Heart left ventricle (tissue), 16 donors: ENCODE measurements around the gene ABCB6. TPM values are rescaled to one million over a fixed set of nuclear protein-coding genes. Genes with fewer than 3 reads are reported as not detected.

Experiments used
- ATAC-seq, 4 donors: fragments of 200-7000 bp; cut with Tn5 transposase; one replicate each; pipeline ENCODE4 v1.9.1; 2020 to 2022; ENCODE audit warnings: moderate library complexity in 4 of 4, mild to moderate bottlenecking in 3 of 4, moderate number of reproducible peaks in 1 of 4
- DNase-seq, 5 donors: peaks; one replicate each; pipeline ENCODE4 v3.0.0-alpha.2; 2020
- H3K27ac ChIP-seq, 12 donors: fragments of 200-600 bp; sonication (generic) in 4 of 12; one replicate each; pipeline versions ENCODE4 v1.5.0 to v1.8.0; 2016 to 2022; ENCODE audit warnings: mild to moderate bottlenecking in 2 of 12
- H3K27me3 ChIP-seq, 9 donors: fragments of 200-600 bp; sonication (generic) in 2 of 9; one replicate each; pipeline versions ENCODE4 v1.5.1 to v1.8.0; 2016 to 2022; ENCODE audit warnings: mild to moderate bottlenecking in 3 of 9
- H3K36me3 ChIP-seq, 9 donors: fragments of 200-600 bp; sonication (generic) in 2 of 9; one replicate each; pipeline versions ENCODE4 v1.5.0 to v1.8.0; 2018 to 2022; ENCODE audit warnings: mild to moderate bottlenecking in 2 of 9
- H3K4me1 ChIP-seq, 12 donors: fragments of 200-600 bp; sonication (generic) in 4 of 12; one replicate each; pipeline versions ENCODE4 v1.5.0 to v1.8.0; 2016 to 2022; ENCODE audit warnings: mild to moderate bottlenecking in 3 of 12
- H3K4me3 ChIP-seq, 12 donors: fragments of 200-600 bp; sonication (generic) in 4 of 12; one replicate each; pipeline versions ENCODE4 v1.5.0 to v1.8.0; 2017 to 2022; ENCODE audit warnings: mild to moderate bottlenecking in 9 of 12, moderate library complexity in 4 of 12
- H3K9me3 ChIP-seq, 12 donors: fragments of 200-600 bp; sonication (generic) in 4 of 12; one replicate each; pipeline versions ENCODE4 v1.5.0 to v1.8.0; 2016 to 2022; ENCODE audit warnings: mild to moderate bottlenecking in 1 of 12
- CTCF ChIP-seq, 12 donors: fragments of 200-600 bp; sonication (generic) in 4 of 12; IDR thresholded peaks; one replicate each; pipeline versions ENCODE4 v1.5.0 to v1.8.0; 2018 to 2022; ENCODE audit warnings: antibody characterized with exemption in 12 of 12, mild to moderate bottlenecking in 5 of 12
- POLR2A ChIP-seq, 2 donors: fragments of 450-650 bp; IDR thresholded peaks; one replicate each; pipeline ENCODE4 v1.6.1; 2017; ENCODE audit warnings: antibody characterized with exemption in 2 of 2, mild to moderate bottlenecking in 2 of 2, moderate library complexity in 2 of 2
- WGBS, 4 donors: extraction: QIAGEN DNeasy Blood & Tissue Kit in 2 of 4; methylation state at CpG; one replicate each; pipeline versions ENCODE4 v1.1.5 to v1.1.7; 2013 to 2018; 5-methylcytosine and 5-hydroxymethylcytosine counted together
- intact Hi-C, 10 donors: fragments of 100-400 bp; cut with DNase I; formaldehyde crosslinking; loops; one replicate each; pipeline versions ENCODE4 v1.11.1 to v1.14.2; 2022
- polyA plus RNA-seq, 2 donors: library from polyadenylated mRNA; stranded (reverse); fragments of 200-250 nt; gene quantifications; one replicate each; pipeline ENCODE4 v1.2.3, GENCODE V29; 2013
- total RNA-seq, 9 donors: library from RNA; depleted of rRNA in 2 of 9; stranded (reverse); fragments of >200 nt in 2 of 9; fragmentation: NEBNext Ultra II Directional in 3 of 9; extraction: Animal tissue kit (Norgen Biotek cat#: 25700) in 3 of 9; gene quantifications; one replicate each; pipeline versions ENCODE4 v1.1.0 to v1.2.4, GENCODE V29; 2016 to 2023
- donor health status: ischemic (EF 13 %, LVEDD 7.1; RV severe dilation, severe dysfunction).
- donor health status: healthy with polysubstance abuse.
- donor health status: DM: no; HTN: yes; CAD: no.
- donor health status: DM: no; HTN: no; CAD: no.
- donor health status: ischemic (EF 25% LVEDD 6.9; RV normal size, moderate dysfunction).
- donor health status: ischemic (EF 25% LVEDD 5.7; RV mildly dilated, moderate dysfunction).
- donor health status: healthy.
- donor health status: DM: yes; HTN: yes; CAD: no.
- donor health status: ischemic (EF 35%, LVEDD 5.7; RV mildly dilated, moderate dysfunction).
- donor health status: nonischemic (EF 11% LVEDD 7.7; RV severe dilation, severe dysfunction).
- donor health status: DM: yes; HTN: yes; CAD: no.
- donor health status: PGD.
- donor health status: ischemic (EF 29% LVEDD 5.4; RV normal size, mild dysfunction).
- donor health status: nonischemic (EF 23%, LVEDD 6.1; RV moderate dilation, normal function).

The ABCB6 gene
- total and polyA plus RNA-seq, 11 donors, result 12.1 to 30.4 (median 20.0) TPM

- peaks cover 3 to 51% (median 26%) of the 10 kb centered on the region in 12 donors for H3K4me1 ChIP-seq
These were observed 10.2 kb upstream of the ABCB6 start for GRCh38 chr2:219228911-219229304.

GRCh38 chr2:219228041-219228910, 9.5 kb upstream of the ABCB6 start:
- intact Hi-C loops, result loop anchor here in 4 of 10 donors (2.0 to 10.0 kb wide), 4 partner anchors 51 to 69 kb away; partner anchors contain the start of genes CNPPD1 (in 2 of the 4), RETREG2 (in 1 of the 4) and SLC23A3 (in 1 of the 4)
- peak overlapping the region in 11 of 12 donors; percentile 95 to 99 (median 97) for H3K27ac ChIP-seq
- H3K9me3 ChIP-seq, result no peaks in the 10 kb centered on the region
- WGBS, 4 donors, result 14 to 46% (median 38%) methylated on average over 3 to 7 of the region's 7 CpGs
- ATAC-seq (no peak), DNase-seq (no peak)
- H3K36me3 ChIP-seq, result peaks cover 2 to 63% (median 54%) of the 10 kb centered on the region in 9 donors
- no peaks in the 10 kb centered on the region for H3K27me3 ChIP-seq
- H3K4me3 ChIP-seq, result peak overlapping the region; percentile 80 to 92 (median 88)
- H3K4me1 ChIP-seq, result peaks cover 3 to 51% (median 26%) of the 10 kb centered on the region in 12 donors
- TF ChIP-seq POLR2A (IDR thresholded peaks at IDR 0.05) (no peak), CTCF (IDR thresholded peaks at IDR 0.05) (no peak)

More at GRCh38 chr2:219228911-219229304, 10.2 kb upstream of the ABCB6 start:
- TF ChIP-seq POLR2A (IDR thresholded peaks at IDR 0.05), result no peak
- TF ChIP-seq CTCF (IDR thresholded peaks at IDR 0.05), result no peak
- Histone ChIP-seq H3K27ac (peak overlapping the region; percentile 93 to 99 (median 97)), H3K4me3 (peak overlapping the region; percentile 80 to 92 (median 88)), H3K36me3 (peaks cover 2 to 63% (median 54%) of the 10 kb centered on the region in 9 donors), H3K27me3 (no peaks in the 10 kb centered on the region), H3K9me3 (no peaks in the 10 kb centered on the region)
- DNase-seq (no peak), ATAC-seq (no peak)
- WGBS, 4 donors, result 2 to 6% (median 3%) methylated on average over 12 to 19 of the region's 19 CpGs
- intact Hi-C loops, result loop anchor here in 4 of 10 donors (1.0 to 10.0 kb wide), 6 partner anchors 16 to 68 kb away; partner anchors contain the start of genes CNPPD1 (in 2 of the 4), GLB1L (in 1 of the 4), RETREG2 (in 1 of the 4) and SLC23A3 (in 1 of the 4)

- no peaks in the 10 kb centered on the region for H3K27me3 ChIP-seq
- 82 to 90% (median 87%) methylated on average over 3 of the region's 3 CpGs for WGBS, 4 donors
- H3K4me3 ChIP-seq, result no peak overlapping the region
- peak overlapping the region in 1 of 12 donors; percentile 32 for H3K27ac ChIP-seq
- no peak for TF ChIP-seq POLR2A (IDR thresholded peaks at IDR 0.05)
- TF ChIP-seq CTCF (IDR thresholded peaks at IDR 0.05), result no peak
- intact Hi-C loops, result loop anchor here in 2 of 10 donors (5.0 to 10.0 kb wide), 2 partner anchors 51 to 72 kb away; partner anchors contain the start of genes CNPPD1 (in 1 of the 2), RETREG2 (in 1 of the 2) and SLC23A3 (in 1 of the 2)
- peaks cover 3 to 37% (median 18%) of the 10 kb centered on the region in 12 donors for H3K4me1 ChIP-seq
- H3K9me3 ChIP-seq, result no peaks in the 10 kb centered on the region
- no peak for DNase-seq
- ATAC-seq, result no peak
- H3K36me3 ChIP-seq, result peaks cover 5 to 74% (median 69%) of the 10 kb centered on the region in 9 donors
These were observed 6.6 kb upstream of the ABCB6 start for GRCh38 chr2:219225350-219225749.
